OCI-LY1 (cell line): ENCODE results near the gene BLCAP.
"Not testable (repeated sequence)": the region's sequence is repeated elsewhere in the genome, so short reads cannot be mapped to it uniquely, and the experiment has no call there.

Source experiments
- H2AFZ ChIP-seq: fragments of 200-600 bp; sonication (generic), shearing (Covaris generic); 2 replicates; pipeline ENCODE4 v1.6.0; 2014; ENCODE audit warnings: antibody characterized with exemption, mild to moderate bottlenecking, low read length
- H3F3A ChIP-seq: fragments of 200-600 bp; sonication (generic), shearing (Covaris generic); 2 replicates; pipeline ENCODE4 v1.6.0; 2014; ENCODE audit warnings: mild to moderate bottlenecking, antibody characterized with exemption, low read length, moderate library complexity; ENCODE audit not compliant: insufficient read depth
- H3K27ac ChIP-seq: fragments of 200-600 bp; sonication (generic); 2 replicates; pipeline ENCODE4 v1.5.1; 2014; ENCODE audit warnings: low read length, mixed run types, mild to moderate bottlenecking, low read depth; ENCODE audit not compliant: poor library complexity, severe bottlenecking
- H3K27me3 ChIP-seq: fragments of 200-600 bp; sonication (generic); 2 replicates; pipeline ENCODE4 v1.6.0; 2014; ENCODE audit warnings: antibody characterized with exemption, mild to moderate bottlenecking, low read length, moderate library complexity; ENCODE audit not compliant: insufficient read depth
- H3K36me3 ChIP-seq: fragments of 200-600 bp; sonication (generic); 2 replicates; pipeline ENCODE4 v1.6.1; 2014; ENCODE audit warnings: mild to moderate bottlenecking, antibody characterized with exemption, low read length, moderate library complexity, mixed read lengths; ENCODE audit not compliant: insufficient read depth
- H3K4me1 ChIP-seq: fragments of 200-600 bp; sonication (generic); 2 replicates; pipeline ENCODE4 v1.5.1; 2014; ENCODE audit warnings: mild to moderate bottlenecking, low read length, moderate library complexity; ENCODE audit not compliant: insufficient read depth, severe bottlenecking
- H3K4me2 ChIP-seq: fragments of 200-600 bp; sonication (generic), shearing (Covaris generic); 2 replicates; pipeline ENCODE4 v1.6.1; 2014; ENCODE audit warnings: low read length
- H3K4me3 ChIP-seq: fragments of 200-600 bp; sonication (generic); 2 replicates; pipeline ENCODE4 v1.5.1; 2014; ENCODE audit warnings: low read length, low read depth, mild to moderate bottlenecking, mixed read lengths; ENCODE audit not compliant: poor library complexity, severe bottlenecking
- H3K79me2 ChIP-seq: fragments of 200-600 bp; shearing (Covaris generic); 2 replicates; pipeline ENCODE4 v1.6.1; 2016; ENCODE audit warnings: mixed run types, low read length, mixed read lengths; ENCODE audit not compliant: insufficient read depth
- H3K9ac ChIP-seq: fragments of 200-600 bp; sonication (generic), shearing (Covaris generic); 2 replicates; pipeline ENCODE4 v1.6.1; 2014; ENCODE audit warnings: mild to moderate bottlenecking, low read length, mixed read lengths
- H3K9me2 ChIP-seq: fragments of 200-600 bp; sonication (generic), shearing (Covaris generic); 2 replicates; pipeline ENCODE4 v1.6.1; 2014; ENCODE audit warnings: low read depth, mild to moderate bottlenecking, low read length, mixed read lengths
- H3K9me3 ChIP-seq: fragments of 200-600 bp; shearing (Covaris generic); 2 replicates; pipeline ENCODE4 v1.6.1; 2014; ENCODE audit warnings: low read length, mixed read lengths
- H4K20me1 ChIP-seq: fragments of 200-600 bp; sonication (generic), shearing (Covaris generic); 2 replicates; pipeline ENCODE4 v1.6.0; 2016; ENCODE audit warnings: mild to moderate bottlenecking, low read length; ENCODE audit not compliant: insufficient read depth
- EZH2 ChIP-seq: fragments of 200-600 bp; sonication (generic), shearing (Covaris generic); IDR thresholded peaks from 2 replicates; pipeline ENCODE4 v1.8.0; 2017; ENCODE audit warnings: borderline replicate concordance, mixed run types, mild to moderate bottlenecking, antibody characterized with exemption, low read length, moderate library complexity, mixed read lengths
- TF ChIP-seq, protein P1 (sequence below): fragments of 200-600 bp; sonication (generic), shearing (Covaris generic); IDR thresholded peaks from 2 replicates; pipeline ENCODE4 v1.5.1; 2017; ENCODE audit warnings: mild to moderate bottlenecking, antibody characterized with exemption, low read length, moderate library complexity, mixed read lengths

The BLCAP gene

GRCh38 chr20:37474386-37474785 is 53.3 kb downstream of the BLCAP start:
- Histone ChIP-seq H2AFZ (no peak overlapping the region), H3K27me3 (no peaks in the 10 kb centered on the region; the same call in 1 of the 2 replicates), H3K9me3 (no peaks in the 10 kb centered on the region), H3K9ac (no peak overlapping the region), H3K27ac (no peak overlapping the region), H3K4me3 (no peak overlapping the region), H3K4me1 (no peaks in the 10 kb centered on the region), H3K36me3 (no peaks in the 10 kb centered on the region), H3K9me2 (no peaks in the 10 kb centered on the region), H3K79me2 (no peaks in the 10 kb centered on the region), H3K4me2 (no peak overlapping the region), H4K20me1 (no peaks in the 10 kb centered on the region), H3F3A (no peaks in the 10 kb centered on the region)
- no peak for TF ChIP-seq EZH2
- TF ChIP-seq, protein P1, sequence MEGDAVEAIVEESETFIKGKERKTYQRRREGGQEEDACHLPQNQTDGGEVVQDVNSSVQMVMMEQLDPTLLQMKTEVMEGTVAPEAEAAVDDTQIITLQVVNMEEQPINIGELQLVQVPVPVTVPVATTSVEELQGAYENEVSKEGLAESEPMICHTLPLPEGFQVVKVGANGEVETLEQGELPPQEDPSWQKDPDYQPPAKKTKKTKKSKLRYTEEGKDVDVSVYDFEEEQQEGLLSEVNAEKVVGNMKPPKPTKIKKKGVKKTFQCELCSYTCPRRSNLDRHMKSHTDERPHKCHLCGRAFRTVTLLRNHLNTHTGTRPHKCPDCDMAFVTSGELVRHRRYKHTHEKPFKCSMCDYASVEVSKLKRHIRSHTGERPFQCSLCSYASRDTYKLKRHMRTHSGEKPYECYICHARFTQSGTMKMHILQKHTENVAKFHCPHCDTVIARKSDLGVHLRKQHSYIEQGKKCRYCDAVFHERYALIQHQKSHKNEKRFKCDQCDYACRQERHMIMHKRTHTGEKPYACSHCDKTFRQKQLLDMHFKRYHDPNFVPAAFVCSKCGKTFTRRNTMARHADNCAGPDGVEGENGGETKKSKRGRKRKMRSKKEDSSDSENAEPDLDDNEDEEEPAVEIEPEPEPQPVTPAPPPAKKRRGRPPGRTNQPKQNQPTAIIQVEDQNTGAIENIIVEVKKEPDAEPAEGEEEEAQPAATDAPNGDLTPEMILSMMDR: no peak

DNA sequence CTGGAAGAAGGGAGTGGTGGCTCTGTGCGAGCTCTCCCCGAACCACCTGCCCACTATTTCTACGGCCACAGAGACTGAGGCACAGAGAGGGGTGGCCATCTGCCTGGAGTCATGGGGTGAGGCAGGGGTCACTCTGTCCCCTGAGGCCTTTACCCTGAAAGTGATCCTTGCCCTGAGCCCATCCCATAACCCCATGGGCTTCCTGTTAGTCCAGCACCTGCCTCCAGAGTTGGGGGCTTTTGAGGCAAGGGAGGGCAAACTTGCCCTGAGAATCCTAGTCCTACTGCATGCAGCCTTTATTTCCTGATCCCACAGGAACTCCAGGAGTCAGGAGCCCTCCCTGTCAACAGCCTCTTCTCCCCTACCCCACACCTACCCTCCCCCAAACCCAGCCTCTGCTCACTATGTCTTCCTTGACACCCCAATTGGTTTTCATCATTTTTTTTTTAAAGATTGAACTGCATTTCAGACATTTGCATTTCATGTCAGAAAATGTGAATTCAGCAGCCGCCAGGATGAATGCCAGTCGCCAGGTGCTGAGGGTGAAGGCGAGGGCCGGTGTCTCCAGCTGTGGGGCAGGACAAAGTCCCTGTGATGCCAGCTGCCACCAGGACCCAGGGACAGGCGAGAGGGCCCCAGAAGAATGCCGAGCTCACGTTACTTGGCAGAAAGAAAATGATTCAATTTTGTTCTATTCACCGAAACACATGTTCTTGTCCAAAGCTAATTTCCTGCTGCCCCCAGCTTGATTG is 54.3 kb downstream of the BLCAP start:
- Histone ChIP-seq H3K36me3 (no peaks in the 10 kb centered on the region), H3K4me3 (no peak overlapping the region), H3K4me2 (no peak overlapping the region), H3K27me3 (no peaks in the 10 kb centered on the region; the same call in 1 of the 2 replicates), H3K4me1 (no peaks in the 10 kb centered on the region), H3K9me3 (no peaks in the 10 kb centered on the region), H3K9me2 (no peaks in the 10 kb centered on the region), H3K27ac (no peak overlapping the region), H3F3A (no peaks in the 10 kb centered on the region), H3K79me2 (no peaks in the 10 kb centered on the region), H3K9ac (no peak overlapping the region), H2AFZ (no peak overlapping the region), H4K20me1 (no peaks in the 10 kb centered on the region)
- TF ChIP-seq, protein P1: no peak
- no peak for TF ChIP-seq EZH2

DNA sequence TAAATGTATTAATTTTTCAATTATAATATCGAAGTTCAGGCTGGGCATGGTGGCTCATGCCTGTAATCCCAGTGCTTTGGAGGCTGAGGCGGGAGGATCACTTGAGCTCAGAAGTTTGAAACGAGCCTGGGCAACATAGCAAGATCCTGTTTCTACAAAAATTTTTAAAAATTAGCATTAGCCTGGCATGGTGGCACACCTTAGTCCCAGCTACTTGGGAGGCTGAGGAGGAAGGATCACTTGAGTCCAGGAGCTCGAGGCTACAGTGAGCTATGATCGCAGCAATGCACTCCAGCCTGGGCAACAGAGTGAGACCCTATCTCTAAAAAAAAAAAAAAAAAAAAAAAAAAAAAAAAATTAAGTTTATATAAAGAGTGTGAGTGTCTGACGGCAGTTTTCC is 55.2 kb downstream of the BLCAP start:
- not testable (repeated sequence) for H3K27ac ChIP-seq, H3F3A ChIP-seq, H3K36me3 ChIP-seq

GRCh38 chr20:37471741-37472235 is 55.9 kb downstream of the BLCAP start:
- H3K79me2 ChIP-seq: no peaks in the 10 kb centered on the region
- H3K36me3 ChIP-seq: no peaks in the 10 kb centered on the region
- H3K4me2 ChIP-seq: no peak overlapping the region
- no peak overlapping the region for H2AFZ ChIP-seq
- no peaks in the 10 kb centered on the region for H3K4me1 ChIP-seq
- TF ChIP-seq, protein P1: no peak
- no peak for TF ChIP-seq EZH2
- no peaks in the 10 kb centered on the region for H3K9me3 ChIP-seq
- H3K9ac ChIP-seq: no peak overlapping the region
- H4K20me1 ChIP-seq: no peaks in the 10 kb centered on the region
- no peaks in the 10 kb centered on the region for H3K9me2 ChIP-seq
- H3K27me3 ChIP-seq: no peaks in the 10 kb centered on the region; the same call in 1 of the 2 replicates
- H3K4me3 ChIP-seq: no peak overlapping the region
- H3K27ac ChIP-seq: no peak overlapping the region
- H3F3A ChIP-seq: no peaks in the 10 kb centered on the region

More for the DNA sequence above, 55.2 kb downstream of the BLCAP start:
- H3K4me3 ChIP-seq, H3K4me2 ChIP-seq, H2AFZ ChIP-seq, H3K27me3 ChIP-seq, H3K4me1 ChIP-seq, H3K9me3 ChIP-seq, H4K20me1 ChIP-seq, H3K79me2 ChIP-seq, H3K9ac ChIP-seq, H3K9me2 ChIP-seq: not testable (repeated sequence)

DNA sequence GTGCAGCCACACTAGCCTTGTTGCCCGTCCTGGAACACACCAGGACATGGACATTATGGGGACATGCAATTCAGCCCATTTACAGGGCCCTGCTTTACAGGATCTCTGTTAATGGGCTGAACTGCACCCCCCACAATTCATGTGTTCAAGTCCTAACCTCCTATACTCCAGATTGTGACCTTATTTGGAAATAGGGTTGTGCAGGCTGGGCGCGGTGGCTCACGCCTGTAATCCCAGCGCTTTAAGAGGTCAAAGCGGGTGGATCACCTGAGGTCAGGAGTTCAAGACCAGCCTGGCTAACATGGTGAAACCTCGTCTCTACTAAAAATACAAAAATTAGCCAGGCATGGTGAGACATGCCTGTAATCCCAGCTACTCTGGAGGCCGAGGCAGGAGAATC is 57.5 kb downstream of the BLCAP start:
- H3F3A ChIP-seq, H3K27me3 ChIP-seq, H2AFZ ChIP-seq, H3K9me2 ChIP-seq, H4K20me1 ChIP-seq, H3K4me1 ChIP-seq, H3K4me3 ChIP-seq, H3K9me3 ChIP-seq, H3K4me2 ChIP-seq, H3K27ac ChIP-seq, H3K79me2 ChIP-seq, H3K9ac ChIP-seq, H3K36me3 ChIP-seq: not testable (repeated sequence)
